ENCODE data around the gene PRKCB.

DNA sequence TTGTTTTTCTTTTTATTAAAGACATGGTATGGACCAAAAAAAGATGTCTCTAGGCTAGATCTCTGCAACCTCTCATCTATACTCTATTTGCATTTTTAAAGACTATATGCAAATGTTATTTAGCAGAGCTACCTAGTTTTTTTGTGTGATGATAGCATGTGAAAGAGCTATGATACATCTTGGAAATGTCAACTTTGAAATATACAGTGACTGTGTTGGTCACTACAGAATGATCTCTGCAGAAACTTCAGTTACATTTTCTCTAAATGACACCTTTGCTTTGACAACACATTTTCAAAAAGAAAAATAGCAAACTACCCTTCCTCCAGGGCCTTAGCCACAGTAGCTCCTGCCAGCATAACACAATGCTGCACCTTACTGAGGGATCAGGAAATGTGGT, 86.6 kb downstream of the PRKCB start:
- TF ChIP-seq, protein P1, sequence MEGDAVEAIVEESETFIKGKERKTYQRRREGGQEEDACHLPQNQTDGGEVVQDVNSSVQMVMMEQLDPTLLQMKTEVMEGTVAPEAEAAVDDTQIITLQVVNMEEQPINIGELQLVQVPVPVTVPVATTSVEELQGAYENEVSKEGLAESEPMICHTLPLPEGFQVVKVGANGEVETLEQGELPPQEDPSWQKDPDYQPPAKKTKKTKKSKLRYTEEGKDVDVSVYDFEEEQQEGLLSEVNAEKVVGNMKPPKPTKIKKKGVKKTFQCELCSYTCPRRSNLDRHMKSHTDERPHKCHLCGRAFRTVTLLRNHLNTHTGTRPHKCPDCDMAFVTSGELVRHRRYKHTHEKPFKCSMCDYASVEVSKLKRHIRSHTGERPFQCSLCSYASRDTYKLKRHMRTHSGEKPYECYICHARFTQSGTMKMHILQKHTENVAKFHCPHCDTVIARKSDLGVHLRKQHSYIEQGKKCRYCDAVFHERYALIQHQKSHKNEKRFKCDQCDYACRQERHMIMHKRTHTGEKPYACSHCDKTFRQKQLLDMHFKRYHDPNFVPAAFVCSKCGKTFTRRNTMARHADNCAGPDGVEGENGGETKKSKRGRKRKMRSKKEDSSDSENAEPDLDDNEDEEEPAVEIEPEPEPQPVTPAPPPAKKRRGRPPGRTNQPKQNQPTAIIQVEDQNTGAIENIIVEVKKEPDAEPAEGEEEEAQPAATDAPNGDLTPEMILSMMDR (IDR thresholded peaks at IDR 0.05 in 4 of 5, conservative IDR thresholded peaks at IDR 0.05 in 1 of 5) = no peak
- TF ChIP-seq POLR2A (IDR thresholded peaks at IDR 0.05) = no peak

Measured in gastrocnemius medialis (tissue), 4 donors.